H9 (cell line): Measurements from ENCODE around the gene PLB1. TPM values are rescaled to one million over a fixed set of nuclear protein-coding genes. Genes with fewer than 3 reads are reported as not detected.

Experiments
- DNase-seq: peaks from one replicate; pipeline ENCODE4 v3.0.0-alpha.2; 2017
- H2AFZ ChIP-seq: one replicate; pipeline ENCODE4 v1.6.1; 2013; ENCODE audit warnings: mild to moderate bottlenecking, low read length, control low read depth, moderate library complexity
- H2AK5ac ChIP-seq: 2 replicates; pipeline ENCODE4 v1.6.1; 2013; ENCODE audit warnings: low read length, control low read depth, mixed read lengths; ENCODE audit not compliant: insufficient read length
- H2BK120ac ChIP-seq: one replicate; pipeline ENCODE4 v1.6.1; 2013; ENCODE audit warnings: low read depth, mild to moderate bottlenecking, low read length, control low read depth, inconsistent platforms; ENCODE audit not compliant: poor library complexity, severe bottlenecking
- H2BK12ac ChIP-seq: 2 replicates; pipeline ENCODE4 v1.6.1; 2013; ENCODE audit warnings: low read length, control low read depth, mixed read lengths, low read depth; ENCODE audit not compliant: insufficient read length
- H2BK15ac ChIP-seq: 2 replicates; pipeline ENCODE4 v1.6.1; 2013; ENCODE audit warnings: low read depth, low read length, control low read depth
- H2BK20ac ChIP-seq: one replicate; pipeline ENCODE4 v1.6.1; 2013; ENCODE audit warnings: low read depth, mild to moderate bottlenecking, low read length, control low read depth, inconsistent platforms; ENCODE audit not compliant: poor library complexity, severe bottlenecking
- H2BK5ac ChIP-seq: 2 replicates; pipeline ENCODE4 v1.6.1; 2013; ENCODE audit warnings: low read length, control low read depth, mixed read lengths; ENCODE audit not compliant: insufficient read length
- H3K14ac ChIP-seq: 2 replicates; pipeline ENCODE4 v1.6.1; 2013; ENCODE audit warnings: low read length, control low read depth; ENCODE audit not compliant: insufficient read depth
- H3K18ac ChIP-seq: 2 replicates; pipeline ENCODE4 v1.6.1; 2013; ENCODE audit warnings: low read depth, mild to moderate bottlenecking, mixed read lengths, low read length, control low read depth; ENCODE audit not compliant: insufficient read length
- H3K23ac ChIP-seq: 2 replicates; pipeline ENCODE4 v1.6.1; 2013; ENCODE audit warnings: low read length, control low read depth, mixed read lengths, low read depth; ENCODE audit not compliant: insufficient read length
- H3K23me2 ChIP-seq: 2 replicates; pipeline ENCODE4 v1.6.1; 2013; ENCODE audit warnings: low read depth, mild to moderate bottlenecking, mixed read lengths, low read length, control low read depth; ENCODE audit not compliant: insufficient read length, poor library complexity, severe bottlenecking
- H3K27ac ChIP-seq: 2 replicates; pipeline ENCODE4 v1.5.1; 2013; ENCODE audit warnings: low read length, control low read depth, mixed read lengths, low read depth; ENCODE audit not compliant: insufficient read length
- H3K27me3 ChIP-seq: 2 replicates; pipeline ENCODE4 v1.6.1; 2013; ENCODE audit warnings: low read length, control low read depth, inconsistent platforms; ENCODE audit not compliant: insufficient read depth
- H3K4ac ChIP-seq: 2 replicates; pipeline ENCODE4 v1.6.1; 2013; ENCODE audit warnings: low read depth, mild to moderate bottlenecking, control low read depth, inconsistent platforms, low read length, moderate library complexity
- H3K4me1 ChIP-seq: 2 replicates; pipeline ENCODE4 v1.6.1; 2013; ENCODE audit warnings: low read length, control low read depth, inconsistent platforms; ENCODE audit not compliant: insufficient read depth
- H3K4me2 ChIP-seq: 2 replicates; pipeline ENCODE4 v1.6.1; 2013; ENCODE audit warnings: low read length, control low read depth, mixed read lengths; ENCODE audit not compliant: insufficient read length, insufficient read depth
- H3K56ac ChIP-seq: 2 replicates; pipeline ENCODE4 v1.6.1; 2013; ENCODE audit warnings: low read depth, mild to moderate bottlenecking, mixed read lengths, low read length, control low read depth; ENCODE audit not compliant: insufficient read length
- H3K79me1 ChIP-seq: 2 replicates; pipeline ENCODE4 v1.6.1; 2013; ENCODE audit warnings: low read depth, mild to moderate bottlenecking, moderate library complexity, low read length, control low read depth, inconsistent platforms; ENCODE audit not compliant: insufficient read depth, poor library complexity, severe bottlenecking
- H3K79me2 ChIP-seq: 2 replicates; pipeline ENCODE4 v1.6.1; 2013; ENCODE audit warnings: low read length, control low read depth, inconsistent platforms; ENCODE audit not compliant: insufficient read depth
- H3K9ac ChIP-seq: 2 replicates; pipeline ENCODE4 v1.6.1; 2013; ENCODE audit warnings: low read length, control low read depth, mixed read lengths; ENCODE audit not compliant: insufficient read length; ENCODE audit errors: extremely low read depth
- H3K9me3 ChIP-seq: one replicate; pipeline ENCODE4 v1.6.1; 2013; ENCODE audit warnings: low read depth, low read length, inconsistent platforms; ENCODE audit not compliant: control insufficient read depth
- H3T11ph ChIP-seq: one replicate; pipeline ENCODE4 v1.6.1; 2013; ENCODE audit warnings: mild to moderate bottlenecking, low read length, control low read depth, inconsistent platforms
- H4K20me1 ChIP-seq: one replicate; pipeline ENCODE4 v1.6.1; 2013; ENCODE audit not compliant: control insufficient read depth, insufficient read length, insufficient read depth
- H4K5ac ChIP-seq: 2 replicates; pipeline ENCODE4 v1.6.1; 2013; ENCODE audit warnings: low read depth, mild to moderate bottlenecking, mixed read lengths, low read length, control low read depth; ENCODE audit not compliant: insufficient read length
- H4K8ac ChIP-seq: replicated peaks from 2 replicates; pipeline ENCODE4 v1.6.1; 2013; ENCODE audit warnings: low read length, control low read depth, mixed read lengths, low read depth; ENCODE audit not compliant: insufficient read length
- H4K91ac ChIP-seq: 2 replicates; pipeline ENCODE4 v1.6.1; 2013; ENCODE audit warnings: low read depth, mild to moderate bottlenecking, moderate library complexity, mixed read lengths, low read length, control low read depth; ENCODE audit not compliant: insufficient read length
- H3K27ac Mint-ChIP-seq, 3 experiments: 2 replicates in 2 of 3; 3 replicates in 1 of 3; pipeline ENCODE4 v1.8.0; 2020 to 2021; ENCODE audit warnings: mixed read lengths in 3 of 3, mild to moderate bottlenecking in 1 of 3, moderate library complexity in 1 of 3
- H3K27me3 Mint-ChIP-seq: 2 replicates; pipeline ENCODE4 v1.8.0; 2021; ENCODE audit warnings: low read depth, mild to moderate bottlenecking, moderate library complexity, mixed read lengths
- H3K36me3 Mint-ChIP-seq, 3 experiments: 2 replicates in 2 of 3; 3 replicates in 1 of 3; pipeline ENCODE4 v1.8.0; 2020 to 2021; ENCODE audit warnings: low read depth in 3 of 3, mixed read lengths in 3 of 3; ENCODE audit not compliant: insufficient read depth in 1 of 3
- H3K4me1 Mint-ChIP-seq, 2 experiments: 2 replicates each; pipeline ENCODE4 v1.8.0; 2020; ENCODE audit warnings: mixed read lengths in 2 of 2
- H3K4me3 Mint-ChIP-seq, 2 experiments: 2 replicates in 1 of 2; 3 replicates in 1 of 2; pipeline ENCODE4 v1.8.0; 2020 to 2021; ENCODE audit warnings: mild to moderate bottlenecking in 2 of 2, mixed read lengths in 2 of 2, moderate library complexity in 1 of 2
- H3K9me3 Mint-ChIP-seq, 2 experiments: 2 replicates in 1 of 2; 3 replicates in 1 of 2; pipeline ENCODE4 v1.8.0; 2020; ENCODE audit warnings: mild to moderate bottlenecking in 2 of 2, mixed read lengths in 2 of 2, moderate library complexity in 1 of 2
- CTCF ChIP-seq: fragments of 200-600 bp; sonication (generic); conservative IDR thresholded peaks from 3 replicates; pipeline ENCODE4 v1.8.0; 2021; ENCODE audit warnings: antibody characterized with exemption, mild to moderate bottlenecking
- WGBS: extraction: QIAGEN DNeasy Blood & Tissue Kit; methylation state at CpG from one replicate; pipeline ENCODE4 v1.1.7; 2013; ENCODE audit warnings: missing lambda C conversion rate, low lambda C conversion rate, mixed read lengths; ENCODE audit not compliant: insufficient read length; ENCODE audit errors: extremely low coverage; 5-methylcytosine and 5-hydroxymethylcytosine counted together
- total RNA-seq: library from RNA; stranded (reverse); gene quantifications from 2 replicates; pipeline ENCODE4 v1.2.1, GENCODE V29; 2021

Gene PLB1
- total RNA-seq, 1 experiment from 2014 or later: not detected

GRCh38 chr2:28633204-28633603 is 137.3 kb downstream of the PLB1 start:
- H3K27ac Mint-ChIP-seq: no peak overlapping the region
- no CpG with 5 or more reads among the region's 7 CpGs for whole genome bisulfite sequencing

More at GRCh38 chr2:28633204-28633603, 137.3 kb downstream of the PLB1 start:
- Histone ChIP-seq H3K14ac (no peak overlapping the region), H2BK5ac (no peak overlapping the region), H2BK12ac (no peak overlapping the region), H3K56ac (no peak overlapping the region), H4K8ac (no peak overlapping the region), H3K23ac (no peak overlapping the region), H3K27ac (no peak overlapping the region), H4K5ac (no peak overlapping the region), H3K18ac (no peak overlapping the region), H3K23me2 (no peaks in the 10 kb centered on the region), H3K4me2 (no peak overlapping the region), H2BK120ac (no peak overlapping the region), H3K27me3 (no peaks in the 10 kb centered on the region), H3T11ph (no peak overlapping the region), H2AK5ac (no peak overlapping the region), H4K20me1 (no peaks in the 10 kb centered on the region), H3K79me1 (no peaks in the 10 kb centered on the region), H3K9ac (no peak overlapping the region), H3K4ac (no peak overlapping the region), H2AFZ (no peak overlapping the region), H3K4me1 (no peaks in the 10 kb centered on the region), H3K79me2 (no peaks in the 10 kb centered on the region), H4K91ac (no peak overlapping the region), H2BK20ac (no peak overlapping the region), H2BK15ac (no peak overlapping the region), H3K9me3 (no peaks in the 10 kb centered on the region)
- no peak for DNase-seq
- Mint-ChIP-seq H3K4me3 (no peak overlapping the region), H3K27me3 (no peaks in the 10 kb centered on the region), H3K9me3 (no peaks in the 10 kb centered on the region; a peak in 1 of 5 replicates), H3K36me3 (no peaks in the 10 kb centered on the region), H3K4me1 (peaks cover 0 to 6% of the 10 kb centered on the region in 2 experiments; a peak in 2 of 4 replicates)
- TF ChIP-seq CTCF: no peak
